Neural cell (in vitro differentiated cells): ENCODE measurements around the gene SUPT3H. TPM values are rescaled to one million over a fixed set of nuclear protein-coding genes. Genes with fewer than 3 reads are reported as not detected.

Experiments
- H2AFZ ChIP-seq: fragments of 200-600, 300-800 bp; sonication (generic), shearing (Covaris generic); 2 replicates; pipeline ENCODE4 v1.6.0; 2014; ENCODE audit warnings: low read depth, mild to moderate bottlenecking, antibody characterized with exemption, low read length, moderate library complexity
- H3F3A ChIP-seq: fragments of 200-600 bp; shearing (Covaris generic); 2 replicates; pipeline ENCODE4 v1.6.1; 2016; ENCODE audit warnings: mild to moderate bottlenecking, moderate library complexity, mixed read lengths, antibody characterized with exemption, low read length; ENCODE audit not compliant: insufficient read depth, poor library complexity, severe bottlenecking
- H3K27ac ChIP-seq: fragments of 200-600, 300-800 bp; sonication (generic), shearing (Covaris generic); 2 replicates; pipeline ENCODE4 v1.5.1; 2014; ENCODE audit warnings: mild to moderate bottlenecking, low read length, moderate library complexity
- H3K27me3 ChIP-seq: fragments of 300-800, 200-600 bp; sonication (generic), shearing (Covaris generic); 2 replicates; pipeline ENCODE4 v1.6.0; 2014; ENCODE audit warnings: mild to moderate bottlenecking, low read depth, low read length, moderate library complexity; ENCODE audit not compliant: insufficient read depth
- H3K36me3 ChIP-seq: fragments of 300-800, 200-600 bp; sonication (generic), shearing (Covaris generic); 2 replicates; pipeline ENCODE4 v1.5.1; 2014; ENCODE audit warnings: mild to moderate bottlenecking, antibody characterized with exemption, low read length, moderate library complexity; ENCODE audit not compliant: insufficient read depth
- H3K4me2 ChIP-seq: fragments of 300-800, 200-600 bp; sonication (generic), shearing (Covaris generic); 2 replicates; pipeline ENCODE4 v1.6.0; 2014; ENCODE audit warnings: mild to moderate bottlenecking, low read length
- H3K4me3 ChIP-seq: fragments of 300-800, 200-600 bp; sonication (generic), shearing (Covaris generic); 2 replicates; pipeline ENCODE4 v1.5.1; 2014; ENCODE audit warnings: mild to moderate bottlenecking, low read length, moderate library complexity
- H3K79me2 ChIP-seq: fragments of 200-600 bp; shearing (Covaris generic); replicated peaks from 2 replicates; pipeline ENCODE4 v1.6.0; 2014; ENCODE audit warnings: mild to moderate bottlenecking, low read length, moderate library complexity; ENCODE audit not compliant: insufficient read depth
- H3K9ac ChIP-seq: fragments of 300-800, 200-600 bp; sonication (generic), shearing (Covaris generic); 2 replicates; pipeline ENCODE4 v1.6.1; 2016; ENCODE audit warnings: mild to moderate bottlenecking, low read length, mixed read lengths
- H3K9me2 ChIP-seq: fragments of 200-600 bp; shearing (Covaris generic); 2 replicates; pipeline ENCODE4 v1.6.1; 2016; ENCODE audit warnings: mild to moderate bottlenecking, low read length, mixed read lengths; ENCODE audit not compliant: insufficient read depth
- H3K9me3 ChIP-seq: fragments of 200-600, 300-800 bp; sonication (generic), shearing (Covaris generic); 2 replicates; pipeline ENCODE4 v1.6.1; 2016; ENCODE audit warnings: mild to moderate bottlenecking, mixed run types, low read length, moderate library complexity, mixed read lengths
- H4K20me1 ChIP-seq: fragments of 200-600 bp; shearing (Covaris generic); 2 replicates; pipeline ENCODE4 v1.6.1; 2016; ENCODE audit warnings: mild to moderate bottlenecking, mixed run types; ENCODE audit not compliant: insufficient read depth
- EP300 ChIP-seq: fragments of 450-650 bp; conservative IDR thresholded peaks from 2 replicates; pipeline ENCODE4 v1.6.1; 2014; ENCODE audit warnings: antibody characterized with exemption, mild to moderate bottlenecking, moderate library complexity; ENCODE audit not compliant: poor library complexity, severe bottlenecking
- EZH2 ChIP-seq: fragments of 200-600, 300-800 bp; shearing (Covaris generic), sonication (generic); IDR thresholded peaks from 2 replicates; pipeline ENCODE4 v1.6.1; 2014; ENCODE audit warnings: antibody characterized with exemption, low read length, borderline replicate concordance, mild to moderate bottlenecking; ENCODE audit not compliant: insufficient read depth, poor library complexity, severe bottlenecking
- MXI1 ChIP-seq: fragments of 450-650 bp; conservative IDR thresholded peaks from 2 replicates; pipeline ENCODE4 v1.6.1; 2014; ENCODE audit warnings: antibody characterized with exemption, mild to moderate bottlenecking; ENCODE audit not compliant: poor library complexity, severe bottlenecking
- POLR2AphosphoS5 ChIP-seq: IDR thresholded peaks from 2 replicates; pipeline ENCODE4 v1.6.1; 2012
- RAD21 ChIP-seq: fragments of 450-650 bp; conservative IDR thresholded peaks from 2 replicates; pipeline ENCODE4 v1.6.1; 2014; ENCODE audit warnings: antibody characterized with exemption, mild to moderate bottlenecking, moderate library complexity
- REST ChIP-seq: IDR thresholded peaks from 2 replicates; pipeline ENCODE4 v1.6.1; 2012; ENCODE audit warnings: borderline replicate concordance
- SMC3 ChIP-seq: fragments of 450-650 bp; conservative IDR thresholded peaks from 2 replicates; pipeline ENCODE4 v1.6.1; 2014; ENCODE audit warnings: antibody characterized with exemption, mild to moderate bottlenecking, moderate library complexity; ENCODE audit not compliant: poor library complexity
- TAF1 ChIP-seq: IDR thresholded peaks from 2 replicates; pipeline ENCODE4 v1.6.1; 2012; ENCODE audit warnings: low read depth
- polyA plus RNA-seq: library from polyadenylated mRNA; depleted of rRNA; stranded (reverse); fragments of >200 nt; gene quantifications from 2 replicates; pipeline ENCODE4 v1.2.3, GENCODE V29; 2014
- TF ChIP-seq, protein P1 (sequence below): fragments of 450-650 bp; IDR thresholded peaks from 2 replicates; pipeline ENCODE4 v1.5.1; 2014; ENCODE audit warnings: antibody characterized with exemption, mild to moderate bottlenecking, moderate library complexity; ENCODE audit not compliant: poor library complexity, severe bottlenecking

SUPT3H gene
- polyA plus RNA-seq, 1 donor from 2014 or later: 6.8 TPM

- Histone ChIP-seq H2AFZ (no peak overlapping the region), H3K9me3 (no peaks in the 10 kb centered on the region), H3K27me3 (no peaks in the 10 kb centered on the region), H3K4me3 (no peak overlapping the region), H3K36me3 (no peaks in the 10 kb centered on the region), H3F3A (no peaks in the 10 kb centered on the region), H3K79me2 (peaks cover 3% of the 10 kb centered on the region), H3K9ac (no peak overlapping the region), H3K27ac (no peak overlapping the region), H3K4me2 (no peak overlapping the region), H4K20me1 (no peaks in the 10 kb centered on the region), H3K9me2 (no peaks in the 10 kb centered on the region)
- TF ChIP-seq, protein P1, sequence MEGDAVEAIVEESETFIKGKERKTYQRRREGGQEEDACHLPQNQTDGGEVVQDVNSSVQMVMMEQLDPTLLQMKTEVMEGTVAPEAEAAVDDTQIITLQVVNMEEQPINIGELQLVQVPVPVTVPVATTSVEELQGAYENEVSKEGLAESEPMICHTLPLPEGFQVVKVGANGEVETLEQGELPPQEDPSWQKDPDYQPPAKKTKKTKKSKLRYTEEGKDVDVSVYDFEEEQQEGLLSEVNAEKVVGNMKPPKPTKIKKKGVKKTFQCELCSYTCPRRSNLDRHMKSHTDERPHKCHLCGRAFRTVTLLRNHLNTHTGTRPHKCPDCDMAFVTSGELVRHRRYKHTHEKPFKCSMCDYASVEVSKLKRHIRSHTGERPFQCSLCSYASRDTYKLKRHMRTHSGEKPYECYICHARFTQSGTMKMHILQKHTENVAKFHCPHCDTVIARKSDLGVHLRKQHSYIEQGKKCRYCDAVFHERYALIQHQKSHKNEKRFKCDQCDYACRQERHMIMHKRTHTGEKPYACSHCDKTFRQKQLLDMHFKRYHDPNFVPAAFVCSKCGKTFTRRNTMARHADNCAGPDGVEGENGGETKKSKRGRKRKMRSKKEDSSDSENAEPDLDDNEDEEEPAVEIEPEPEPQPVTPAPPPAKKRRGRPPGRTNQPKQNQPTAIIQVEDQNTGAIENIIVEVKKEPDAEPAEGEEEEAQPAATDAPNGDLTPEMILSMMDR: no peak
- no peak for TF ChIP-seq EZH2
- no peak for TF ChIP-seq MXI1
- no peak for TF ChIP-seq POLR2AphosphoS5
- TF ChIP-seq REST: no peak
- TF ChIP-seq RAD21: no peak
- TF ChIP-seq SMC3: no peak
- no peak for TF ChIP-seq EP300
- no peak for TF ChIP-seq TAF1
Observed at GRCh38 chr6:45364466-45364865, 13.3 kb downstream of the SUPT3H start.

- no peaks in the 10 kb centered on the region for H3F3A ChIP-seq
- H3K4me2 ChIP-seq: no peak overlapping the region
- H3K27ac ChIP-seq: no peak overlapping the region
- H3K9ac ChIP-seq: no peak overlapping the region
- no peak overlapping the region for H2AFZ ChIP-seq
- H3K4me3 ChIP-seq: no peak overlapping the region
- no peaks in the 10 kb centered on the region for H3K9me3 ChIP-seq
- no peaks in the 10 kb centered on the region for H3K36me3 ChIP-seq
- no peaks in the 10 kb centered on the region for H3K9me2 ChIP-seq
- H4K20me1 ChIP-seq: no peaks in the 10 kb centered on the region
- no peak for TF ChIP-seq MXI1
- no peak for TF ChIP-seq EP300
- TF ChIP-seq EZH2: no peak
- no peak for TF ChIP-seq REST
- TF ChIP-seq RAD21: no peak
- TF ChIP-seq TAF1: no peak
- TF ChIP-seq, protein P1: no peak
- no peak for TF ChIP-seq SMC3
- TF ChIP-seq POLR2AphosphoS5: no peak
- H3K79me2 ChIP-seq: no peaks in the 10 kb centered on the region
- no peaks in the 10 kb centered on the region for H3K27me3 ChIP-seq
Observed at GRCh38 chr6:45353654-45354053, 24.1 kb downstream of the SUPT3H start.
